Breast epithelium (tissue), 4 donors: Measurements from ENCODE around the gene ATP1B3. TPM values are rescaled to one million over a fixed set of nuclear protein-coding genes. Genes with fewer than 3 reads are reported as not detected.

Experiments used
- DNase-seq, 2 donors: peaks; one replicate each; pipeline ENCODE4 v3.0.0-alpha.2; 2019; ENCODE audit warnings: low spot score in 2 of 2
- H3K27ac ChIP-seq, 2 donors: fragments of 200-600 bp; sonication (generic) in 1 of 2; one replicate each; pipeline ENCODE4 v1.5.1; 2016 to 2019; ENCODE audit warnings: mild to moderate bottlenecking in 1 of 2
- H3K27me3 ChIP-seq, 2 donors: fragments of 200-600 bp; sonication (generic) in 1 of 2; one replicate each; pipeline versions ENCODE4 v1.5.1 to v1.6.0; 2017 to 2019; ENCODE audit warnings: control low read depth in 1 of 2, mild to moderate bottlenecking in 1 of 2
- H3K36me3 ChIP-seq: fragments of 200-600 bp; one replicate; pipeline ENCODE4 v1.5.1; 2019
- H3K4me1 ChIP-seq, 2 donors: fragments of 200-600 bp; sonication (generic); one replicate each; pipeline ENCODE4 v1.5.1; 2016 to 2019; ENCODE audit warnings: control low read depth in 1 of 2
- H3K4me3 ChIP-seq, 3 donors: fragments of 200-600 bp; sonication (generic); 1 replicate in 2 of 3; 2 replicates in 1 of 3; pipeline ENCODE4 v1.5.1; 2016 to 2019; ENCODE audit warnings: mild to moderate bottlenecking in 3 of 3, moderate library complexity in 2 of 3
- H3K9me3 ChIP-seq, 2 donors: fragments of 200-600 bp; sonication (generic) in 1 of 2; one replicate each; pipeline ENCODE4 v1.5.1; 2016 to 2019; ENCODE audit warnings: control low read depth in 1 of 2
- POLR2A ChIP-seq: fragments of 450-650 bp; IDR thresholded peaks from one replicate; pipeline ENCODE4 v1.6.1; 2016; ENCODE audit warnings: antibody characterized with exemption, mild to moderate bottlenecking, moderate library complexity
- POLR2AphosphoS5 ChIP-seq, 3 donors: sonication (generic); formaldehyde crosslinking; IDR thresholded peaks; one replicate each; pipeline ENCODE4 v1.6.1; 2017; ENCODE audit warnings: antibody characterized with exemption in 3 of 3
- intact Hi-C: fragments of 100-400 bp; cut with DNase I; formaldehyde crosslinking; loops from one replicate; pipeline ENCODE4 v1.15.1; 2023; ENCODE audit warnings: low total_unique reads
- total RNA-seq, 3 donors: library from RNA; depleted of rRNA; stranded (reverse); fragments of >200 nt; gene quantifications; one replicate each; pipeline ENCODE4 v1.1.0, GENCODE V29; 2016
- TF ChIP-seq, protein P1 (sequence below), 3 donors: fragments of 450-650 bp; IDR thresholded peaks; one replicate each; pipeline ENCODE4 v1.5.1; 2016 to 2017; ENCODE audit warnings: antibody characterized with exemption in 3 of 3, mild to moderate bottlenecking in 3 of 3, moderate library complexity in 3 of 3

Gene ATP1B3
- total RNA-seq, 3 donors from 2014 or later, result 47.2 to 88.8 (median 74.4) TPM

DNA sequence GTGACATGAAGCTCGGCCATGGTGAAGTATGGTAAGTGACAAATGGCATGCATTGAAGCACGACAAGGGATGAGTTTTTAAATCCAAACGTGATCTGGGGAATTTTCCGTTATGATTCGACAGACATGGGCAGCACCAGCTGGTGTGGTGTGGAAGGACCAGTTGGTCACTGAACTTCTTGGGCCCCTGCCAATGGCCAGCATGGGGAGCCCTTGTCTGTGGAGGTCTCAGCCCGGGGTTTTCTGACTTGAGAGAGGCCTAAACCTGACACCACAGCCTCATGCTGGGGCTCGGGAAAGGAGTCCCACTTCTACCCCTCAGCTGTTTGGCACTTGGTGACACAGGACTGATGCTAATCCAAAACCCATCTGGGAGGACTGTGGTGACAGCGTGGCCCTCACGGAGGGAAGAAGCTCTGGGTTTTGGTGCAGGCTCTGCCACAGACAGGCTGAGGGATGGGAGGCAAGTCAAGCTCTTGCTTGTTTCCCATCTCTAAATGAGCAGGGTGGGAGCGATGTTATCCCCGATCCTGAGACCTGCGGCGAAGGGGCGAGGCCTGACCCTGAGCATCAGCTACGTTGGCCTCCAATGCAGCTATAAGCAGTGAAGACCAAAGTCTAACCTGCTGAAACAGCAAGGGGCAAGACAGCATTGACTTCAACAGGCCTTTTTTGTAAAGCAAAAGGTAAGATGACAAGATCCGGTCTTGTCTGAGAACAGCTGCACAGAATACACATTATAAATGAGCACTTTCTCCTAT, 69.5 kb downstream of the ATP1B3 start:
- TF ChIP-seq, protein P1, sequence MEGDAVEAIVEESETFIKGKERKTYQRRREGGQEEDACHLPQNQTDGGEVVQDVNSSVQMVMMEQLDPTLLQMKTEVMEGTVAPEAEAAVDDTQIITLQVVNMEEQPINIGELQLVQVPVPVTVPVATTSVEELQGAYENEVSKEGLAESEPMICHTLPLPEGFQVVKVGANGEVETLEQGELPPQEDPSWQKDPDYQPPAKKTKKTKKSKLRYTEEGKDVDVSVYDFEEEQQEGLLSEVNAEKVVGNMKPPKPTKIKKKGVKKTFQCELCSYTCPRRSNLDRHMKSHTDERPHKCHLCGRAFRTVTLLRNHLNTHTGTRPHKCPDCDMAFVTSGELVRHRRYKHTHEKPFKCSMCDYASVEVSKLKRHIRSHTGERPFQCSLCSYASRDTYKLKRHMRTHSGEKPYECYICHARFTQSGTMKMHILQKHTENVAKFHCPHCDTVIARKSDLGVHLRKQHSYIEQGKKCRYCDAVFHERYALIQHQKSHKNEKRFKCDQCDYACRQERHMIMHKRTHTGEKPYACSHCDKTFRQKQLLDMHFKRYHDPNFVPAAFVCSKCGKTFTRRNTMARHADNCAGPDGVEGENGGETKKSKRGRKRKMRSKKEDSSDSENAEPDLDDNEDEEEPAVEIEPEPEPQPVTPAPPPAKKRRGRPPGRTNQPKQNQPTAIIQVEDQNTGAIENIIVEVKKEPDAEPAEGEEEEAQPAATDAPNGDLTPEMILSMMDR (IDR thresholded peaks at IDR 0.05), result no peak
- TF ChIP-seq POLR2A (no peak), POLR2AphosphoS5 (IDR thresholded peaks at IDR 0.05) (no peak)
- no peaks in the 10 kb centered on the region for H3K36me3 ChIP-seq

DNA sequence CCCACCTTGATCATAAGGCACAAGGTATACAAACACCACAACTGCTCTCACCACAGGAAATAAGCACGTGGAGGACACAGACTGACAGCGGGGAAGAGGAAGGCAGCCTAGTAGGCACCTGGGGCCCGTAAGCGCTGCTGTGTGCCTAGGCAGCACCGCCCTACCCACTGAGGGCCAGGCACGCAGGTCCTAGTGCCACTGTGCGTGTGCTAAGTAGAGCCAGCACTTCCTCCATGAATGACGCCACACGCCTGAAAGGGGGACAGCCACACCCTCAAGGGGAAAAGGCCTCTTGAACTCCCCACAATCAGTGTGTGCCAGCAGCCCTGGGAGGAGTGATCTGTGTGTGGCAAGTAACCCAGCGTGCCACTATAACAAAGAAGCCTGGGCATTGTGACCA, 73.0 kb downstream of the ATP1B3 start:
- H3K4me1 ChIP-seq, result no peaks in the 10 kb centered on the region
- no peaks in the 10 kb centered on the region for H3K36me3 ChIP-seq
- TF ChIP-seq POLR2A, result no peak
- TF ChIP-seq POLR2AphosphoS5 (IDR thresholded peaks at IDR 0.05), result no peak
- TF ChIP-seq, protein P1 (IDR thresholded peaks at IDR 0.05), result no peak
- intact Hi-C loops, result no loop called here
- no peak overlapping the region for H3K4me3 ChIP-seq
- no peak overlapping the region for H3K27ac ChIP-seq
- no peak for DNase-seq
- H3K27me3 ChIP-seq, result no peaks in the 10 kb centered on the region
- H3K9me3 ChIP-seq, result no peaks in the 10 kb centered on the region

More for the DNA sequence above, 69.5 kb downstream of the ATP1B3 start:
- intact Hi-C loops, result no loop called here
- Histone ChIP-seq H3K4me3 (no peak overlapping the region), H3K27me3 (no peaks in the 10 kb centered on the region), H3K9me3 (no peaks in the 10 kb centered on the region), H3K4me1 (no peaks in the 10 kb centered on the region), H3K27ac (no peak overlapping the region)
- no peak for DNase-seq

DNA sequence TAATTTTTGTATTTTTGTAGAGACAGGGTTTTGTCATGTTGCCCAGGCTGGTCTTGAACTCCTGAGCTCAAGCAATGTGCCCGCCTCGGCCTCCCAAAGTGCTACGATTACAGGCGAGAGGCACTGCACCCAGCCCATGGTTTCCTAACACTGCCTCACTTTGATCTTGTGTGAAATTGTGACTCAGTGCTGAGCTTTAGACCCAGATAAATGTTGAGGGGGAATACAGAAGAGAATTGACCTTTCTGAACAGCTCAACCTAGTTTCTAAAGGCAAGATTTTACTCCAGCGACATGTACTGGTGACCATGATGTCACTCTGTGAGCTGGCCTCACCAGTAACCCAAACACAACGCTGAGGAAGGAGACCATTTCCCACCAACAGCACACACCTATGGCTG, 73.5 kb downstream of the ATP1B3 start:
- Histone ChIP-seq H3K4me1 (no peaks in the 10 kb centered on the region), H3K36me3 (no peaks in the 10 kb centered on the region), H3K4me3 (no peak overlapping the region), H3K27ac (no peak overlapping the region), H3K9me3 (no peaks in the 10 kb centered on the region), H3K27me3 (no peaks in the 10 kb centered on the region)
- DNase-seq, result no peak
- intact Hi-C loops, result no loop called here
- no peak for TF ChIP-seq POLR2AphosphoS5 (IDR thresholded peaks at IDR 0.05)
- no peak for TF ChIP-seq POLR2A
- TF ChIP-seq, protein P1 (IDR thresholded peaks at IDR 0.05), result no peak

DNA sequence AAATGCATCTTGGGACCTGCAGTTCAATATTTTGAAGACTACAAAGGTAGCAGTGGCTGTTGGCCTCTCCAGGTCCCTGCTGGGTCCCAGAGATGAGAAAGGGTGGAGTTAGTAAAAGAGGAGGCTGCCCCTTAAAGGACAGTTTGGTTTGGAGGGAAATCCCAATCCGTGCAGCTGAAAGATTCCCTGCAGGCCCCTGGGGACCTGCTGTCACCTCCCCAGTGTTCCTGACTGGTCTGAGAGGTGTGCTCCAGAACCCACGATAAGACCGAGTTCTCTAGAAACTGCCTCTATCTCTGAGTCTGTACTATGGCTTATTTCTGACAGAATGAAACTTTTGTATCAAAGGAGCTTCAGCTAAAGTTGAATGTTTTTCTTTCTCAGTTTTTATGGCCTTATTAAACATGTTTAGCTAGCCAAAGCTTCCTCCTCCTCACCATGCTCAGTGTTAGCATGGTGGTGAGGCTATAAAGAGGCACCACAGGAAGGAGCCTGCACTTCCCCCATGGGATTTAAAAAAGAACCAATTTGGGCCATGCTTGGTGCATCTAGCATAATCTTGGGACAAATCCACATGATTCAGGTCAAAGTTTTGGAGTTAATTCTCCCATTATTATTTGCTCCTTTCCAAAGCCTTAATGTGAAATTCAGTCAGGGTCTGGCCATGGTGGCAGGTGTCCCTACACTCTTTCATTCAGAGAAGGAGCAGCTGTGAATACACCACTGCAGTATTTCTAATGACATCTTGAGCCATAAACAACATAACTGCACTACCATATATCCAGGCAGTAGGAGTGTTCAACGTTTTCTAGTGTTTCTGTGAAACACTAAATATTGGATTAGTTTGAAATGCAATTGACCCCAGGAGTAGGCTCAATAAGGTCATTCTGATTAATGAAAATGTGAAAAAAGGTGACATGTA, 74.4 kb downstream of the ATP1B3 start:
- DNase-seq, result no peak
- intact Hi-C loops, result no loop called here
- no peaks in the 10 kb centered on the region for H3K36me3 ChIP-seq
- no peak overlapping the region for H3K4me3 ChIP-seq
- no peak overlapping the region for H3K27ac ChIP-seq
- H3K9me3 ChIP-seq, result no peaks in the 10 kb centered on the region
- H3K27me3 ChIP-seq, result no peaks in the 10 kb centered on the region
- TF ChIP-seq POLR2AphosphoS5 (IDR thresholded peaks at IDR 0.05), result no peak
- TF ChIP-seq, protein P1 (IDR thresholded peaks at IDR 0.05), result no peak
- TF ChIP-seq POLR2A, result no peak
- H3K4me1 ChIP-seq, result no peaks in the 10 kb centered on the region

DNA sequence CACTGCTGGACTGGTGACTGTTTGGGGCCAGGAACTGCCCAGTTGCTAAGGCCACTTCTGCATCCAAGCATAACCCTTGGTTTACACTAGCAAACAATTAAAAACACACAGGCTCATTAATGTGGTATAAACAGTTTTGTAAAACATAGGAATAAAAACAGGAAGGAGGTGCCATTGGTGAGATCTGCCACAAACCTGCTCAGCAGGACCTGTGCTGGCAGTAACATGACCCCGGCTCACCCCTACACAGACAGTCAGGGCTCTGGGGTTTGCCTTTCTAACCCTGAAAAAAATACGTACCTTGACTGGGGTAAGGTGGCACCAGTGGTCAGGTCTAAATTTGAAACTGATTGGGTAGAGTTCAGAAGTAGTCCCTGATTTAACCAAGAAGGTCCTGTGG, 76.2 kb downstream of the ATP1B3 start:
- intact Hi-C loops, result no loop called here
- Histone ChIP-seq H3K27ac (peak overlapping the region in 1 of 2 donors; percentile 50), H3K9me3 (no peaks in the 10 kb centered on the region), H3K4me1 (no peaks in the 10 kb centered on the region), H3K27me3 (no peaks in the 10 kb centered on the region), H3K36me3 (no peaks in the 10 kb centered on the region), H3K4me3 (no peak overlapping the region)
- TF ChIP-seq, protein P1 (IDR thresholded peaks at IDR 0.05), result no peak
- TF ChIP-seq POLR2A, result no peak
- TF ChIP-seq POLR2AphosphoS5 (IDR thresholded peaks at IDR 0.05), result no peak
- no peak for DNase-seq
